H1 (cell line): ENCODE results near the gene GNG12. TPM values are rescaled to one million over a fixed set of nuclear protein-coding genes. Genes with fewer than 3 reads are reported as not detected.

Experiments
- CTCF ChIA-PET: fragments of 300-600 bp; sonication (Branson Sonifier 250); formaldehyde crosslinking; loops from one replicate; lab custom pipeline; 2021; ENCODE audit not compliant: partially characterized antibody; lab: Charles Lee
- POLR2A ChIA-PET: fragments of 300-600 bp; sonication (Branson Sonifier 250); formaldehyde crosslinking; loops from one replicate; lab custom pipeline; 2021; ENCODE audit warnings: inconsistent platforms; ENCODE audit not compliant: partially characterized antibody; lab: Charles Lee
- DNase-seq, 2 experiments: peaks; one replicate each; pipeline versions ENCODE4 v3.0.0 to v3.0.0-alpha.2; 2010 to 2022; ENCODE audit warnings: low spot score in 2 of 2, low read depth in 1 of 2, mixed read lengths in 1 of 2
- FAIRE-seq: peaks from 2 replicates; lab custom pipeline; 2011; peaks lifted over from hg19 to GRCh38; lab: Jason Lieb, UNC
- H2AFZ ChIP-seq: 2 replicates; pipeline ENCODE4 v1.8.1; 2012; ENCODE audit warnings: low read length, inconsistent platforms
- H2AK5ac ChIP-seq: 2 replicates; pipeline ENCODE4 v1.6.1; 2013; ENCODE audit warnings: low read depth, low read length
- H2BK120ac ChIP-seq: replicated peaks from 2 replicates; pipeline ENCODE3; 2013; ENCODE audit warnings: low read depth, low read length, inconsistent platforms
- H2BK12ac ChIP-seq: 2 replicates; pipeline ENCODE4 v1.6.1; 2013; ENCODE audit warnings: low read depth, low read length
- H2BK15ac ChIP-seq: 2 replicates; pipeline ENCODE4 v1.6.1; 2013; ENCODE audit warnings: low read length
- H2BK20ac ChIP-seq: 2 replicates; pipeline ENCODE4 v1.6.1; 2013; ENCODE audit warnings: low read length
- H2BK5ac ChIP-seq: 2 replicates; pipeline ENCODE4 v1.6.1; 2013; ENCODE audit warnings: low read depth, low read length
- H3K14ac ChIP-seq: 2 replicates; pipeline ENCODE4 v1.6.1; 2013; ENCODE audit warnings: inconsistent platforms; ENCODE audit not compliant: insufficient read length
- H3K18ac ChIP-seq: 2 replicates; pipeline ENCODE4 v1.6.1; 2013; ENCODE audit warnings: low read length; ENCODE audit errors: extremely low read depth
- H3K23ac ChIP-seq: 2 replicates; pipeline ENCODE4 v1.6.1; 2013; ENCODE audit warnings: inconsistent platforms; ENCODE audit not compliant: insufficient read length
- H3K23me2 ChIP-seq: 2 replicates; pipeline ENCODE4 v1.6.1; 2013; ENCODE audit warnings: low read depth, low read length
- H3K27ac ChIP-seq: 2 replicates; pipeline ENCODE4 v1.6.1; 2011; ENCODE audit warnings: low read depth, low read length, inconsistent platforms
- H3K27me3 ChIP-seq, 4 experiments: replicated peaks in 1 of 4; 1 replicate in 1 of 4; 2 replicates in 3 of 4; pipeline versions ENCODE4 v1.6.1 to v1.8.1; 2011 to 2013; ENCODE audit warnings: low read length in 3 of 4, mild to moderate bottlenecking in 3 of 4, inconsistent platforms in 2 of 4, mixed read lengths in 2 of 4, moderate library complexity in 1 of 4; ENCODE audit not compliant: control insufficient read depth in 3 of 4, insufficient read depth in 3 of 4; ENCODE audit errors: extremely low read depth in 1 of 4
- H3K36me3 ChIP-seq, 4 experiments: 2 replicates each; pipeline versions ENCODE4 v1.6.1 to v1.8.1; 2011 to 2013; ENCODE audit warnings: mild to moderate bottlenecking in 4 of 4, low read length in 3 of 4, moderate library complexity in 2 of 4, control low read depth in 1 of 4, inconsistent platforms in 1 of 4; ENCODE audit not compliant: insufficient read depth in 4 of 4, control insufficient read depth in 2 of 4
- H3K4ac ChIP-seq: replicated peaks from 2 replicates; pipeline ENCODE3; 2013; ENCODE audit warnings: low read length, low read depth, mixed read lengths, inconsistent platforms; ENCODE audit not compliant: insufficient read length
- H3K4me1 ChIP-seq, 4 experiments: replicated peaks in 1 of 4; 1 replicate in 1 of 4; 2 replicates in 3 of 4; pipeline versions ENCODE4 v1.6.1 to v1.8.1; 2011 to 2013; ENCODE audit warnings: low read length in 3 of 4, inconsistent platforms in 2 of 4, mixed read lengths in 1 of 4; ENCODE audit not compliant: insufficient read depth in 4 of 4, control insufficient read depth in 3 of 4
- H3K4me2 ChIP-seq, 2 experiments: 2 replicates each; pipeline versions ENCODE4 v1.6.1 to v1.8.1; 2011 to 2013; ENCODE audit warnings: low read depth in 2 of 2, low read length in 2 of 2, control low read depth in 1 of 2, inconsistent platforms in 1 of 2, mild to moderate bottlenecking in 1 of 2; ENCODE audit not compliant: insufficient read depth in 1 of 2
- H3K4me3 ChIP-seq, 4 experiments: fragments of 200-600, 300-600 bp in 1 of 4; sonication (generic), shearing (Covaris generic), sonication (Bioruptor Twin) in 1 of 4; 2 replicates each; pipeline versions ENCODE4 v1.5.1 to v1.8.1; 2011 to 2016; ENCODE audit warnings: low read length in 4 of 4, low read depth in 3 of 4, control low read depth in 2 of 4, inconsistent platforms in 2 of 4, mild to moderate bottlenecking in 2 of 4, mixed read lengths in 1 of 4, moderate library complexity in 1 of 4; ENCODE audit not compliant: insufficient read depth in 2 of 4; ENCODE audit errors: extremely low read depth in 1 of 4
- H3K56ac ChIP-seq: replicated peaks from 2 replicates; pipeline ENCODE3; 2013; ENCODE audit warnings: low read depth, mild to moderate bottlenecking, mixed read lengths, low read length, inconsistent platforms; ENCODE audit not compliant: insufficient read length
- H3K79me1 ChIP-seq: 2 replicates; pipeline ENCODE4 v1.6.1; 2013; ENCODE audit warnings: low read depth, low read length, control low read depth
- H3K79me2 ChIP-seq, 2 experiments: 2 replicates each; pipeline versions ENCODE4 v1.6.1 to v1.8.1; 2012 to 2013; ENCODE audit warnings: low read length in 2 of 2, mild to moderate bottlenecking in 2 of 2, inconsistent platforms in 1 of 2; ENCODE audit not compliant: insufficient read depth in 2 of 2, control insufficient read depth in 1 of 2
- H3K9ac ChIP-seq, 4 experiments: replicated peaks in 1 of 4; 1 replicate in 1 of 4; 2 replicates in 3 of 4; pipeline versions ENCODE4 v1.6.1 to v1.8.1; 2011 to 2013; ENCODE audit warnings: low read depth in 3 of 4, low read length in 3 of 4, control low read depth in 2 of 4, mild to moderate bottlenecking in 2 of 4, moderate library complexity in 2 of 4, inconsistent platforms in 1 of 4; ENCODE audit errors: extremely low read depth in 1 of 4
- H3K9me3 ChIP-seq, 2 experiments: 2 replicates each; pipeline versions ENCODE4 v1.6.1 to v1.8.1; 2012 to 2013; ENCODE audit warnings: mild to moderate bottlenecking in 2 of 2, moderate library complexity in 2 of 2, control low read depth in 1 of 2, inconsistent platforms in 1 of 2, low read depth in 1 of 2, low read length in 1 of 2, mixed read lengths in 1 of 2; ENCODE audit not compliant: insufficient read depth in 2 of 2
- H4K20me1 ChIP-seq, 2 experiments: replicated peaks in 1 of 2; 2 replicates each; pipeline versions ENCODE3 to v1.8.1; 2011 to 2013; ENCODE audit warnings: inconsistent platforms in 2 of 2, low read length in 2 of 2, mild to moderate bottlenecking in 1 of 2; ENCODE audit not compliant: insufficient read depth in 2 of 2, control insufficient read depth in 1 of 2
- H4K5ac ChIP-seq: 2 replicates; pipeline ENCODE4 v1.6.1; 2013; ENCODE audit warnings: low read length, low read depth, mixed read lengths, inconsistent platforms; ENCODE audit not compliant: insufficient read length
- H4K8ac ChIP-seq: 2 replicates; pipeline ENCODE4 v1.8.0; 2013; ENCODE audit warnings: mild to moderate bottlenecking, moderate library complexity, low read length, inconsistent platforms; ENCODE audit not compliant: insufficient read depth; ENCODE audit errors: extremely low read depth
- H4K91ac ChIP-seq: replicated peaks from 2 replicates; pipeline ENCODE3; 2013; ENCODE audit warnings: low read length, mixed read lengths, inconsistent platforms; ENCODE audit not compliant: insufficient read length
- KDM1A ChIP-seq: fragments of 200-600, 300-600 bp; sonication (generic); IDR thresholded peaks from 2 replicates; pipeline ENCODE4 v1.7.1; 2016; ENCODE audit warnings: mild to moderate bottlenecking, low read length, borderline replicate concordance
- NRF1 ChIP-seq: IDR thresholded peaks from 2 replicates; pipeline ENCODE4 v1.6.1; 2011; ENCODE audit warnings: mild to moderate bottlenecking, low read depth, low read length, improper control_type of control experiment
- SIN3A ChIP-seq, 2 experiments: IDR thresholded peaks in 1 of 2; conservative IDR thresholded peaks in 1 of 2; 2 replicates each; pipeline ENCODE4 v1.6.1; 2011 to 2012; ENCODE audit warnings: low read length in 2 of 2, improper control_type of control experiment in 1 of 2, low read depth in 1 of 2, mild to moderate bottlenecking in 1 of 2
- WGBS, 2 experiments: shearing (Covaris generic) in 1 of 2; methylation state at CpG; one replicate each; pipeline versions ENCODE4 v1.1.6 to v1.1.7; 2013 to 2015; ENCODE audit warnings: low lambda C conversion rate in 2 of 2, mixed read lengths in 2 of 2, inconsistent platforms in 1 of 2, low coverage in 1 of 2, missing lambda C conversion rate in 1 of 2; ENCODE audit not compliant: insufficient replicate concordance in 2 of 2, insufficient coverage in 1 of 2, insufficient read length in 1 of 2; ENCODE audit errors: extremely low coverage in 1 of 2, missing lambda C conversion rate in 1 of 2; 5-methylcytosine and 5-hydroxymethylcytosine counted together
- polyA plus RNA-seq, 7 experiments: library from polyadenylated mRNA; depleted of rRNA in 3 of 7; stranded (reverse) in 5 of 7; unstranded in 2 of 7; fragments of >200 nt in 5 of 7; fragments of 200-250 nt in 2 of 7; gene quantifications; 1 replicate in 5 of 7; 2 replicates in 1 of 7; 4 replicates in 1 of 7; pipeline versions ENCODE4 v1.2.1 to v1.2.3, GENCODE V29; 2011 to 2013; ENCODE audit warnings: missing spikeins in 2 of 7, mixed read lengths in 2 of 7
- total RNA-seq: library from RNA; stranded (reverse); fragmentation: NEBNext Ultra II Directional; extraction: Animal tissue kit (Norgen Biotek cat#: 25700); gene quantifications from 2 replicates; pipeline ENCODE4 v1.2.1, GENCODE V29; 2021

GNG12 gene
- total and polyA plus RNA-seq, 2 of the 8 experiments (the other 6 are each of a cell fraction or from before 2014, with no cell fraction given) = 11.4 to 35.8 TPM

- ChIA-PET CTCF (interaction anchor here (0.6 to 3.0 kb wide), 6 partner anchors 20 to 154 kb away, joined by 3 to 10 read pairs (median 4); no protein-coding TSS in a partner anchor), POLR2A (no interaction called here)
- no peaks in the 10 kb centered on the region for H3K27me3 ChIP-seq
- H2AK5ac ChIP-seq = no peak overlapping the region
- no peaks in the 10 kb centered on the region; the same call in 1 of the 2 replicates for H3K23me2 ChIP-seq
- WGBS, 2 experiments = 86% methylated on average over 2 of the region's 2 CpGs; no CpG with 5 or more reads in 1 of the 2 experiments
- no peak overlapping the region for H2BK5ac ChIP-seq
- H3K56ac ChIP-seq = no peak overlapping the region
- no peaks in the 10 kb centered on the region for H4K20me1 ChIP-seq
- H2BK120ac ChIP-seq = no peak overlapping the region
- H3K4me2 ChIP-seq = no peak overlapping the region
- H3K4ac ChIP-seq = no peak overlapping the region
- FAIRE-seq (no peak), DNase-seq (no peak)
- no peak overlapping the region for H3K14ac ChIP-seq
- H3K27ac ChIP-seq = no peak overlapping the region
- H3K4me1 ChIP-seq = peaks cover 0 to 5% (median 3%) of the 10 kb centered on the region in 4 experiments; a peak in 3 of 7 replicates
- no peak overlapping the region for H4K8ac ChIP-seq
- H4K5ac ChIP-seq = no peak overlapping the region
- no peak overlapping the region for H2BK20ac ChIP-seq
- H3K18ac ChIP-seq = no peak overlapping the region
- no peak overlapping the region for H3K4me3 ChIP-seq
- no peak overlapping the region for H2AFZ ChIP-seq
- H3K79me2 ChIP-seq = no peaks in the 10 kb centered on the region
- no peaks in the 10 kb centered on the region for H3K79me1 ChIP-seq
- H2BK12ac ChIP-seq = no peak overlapping the region
- H3K36me3 ChIP-seq = no peaks in the 10 kb centered on the region
- H3K23ac ChIP-seq = no peak overlapping the region
- no peaks in the 10 kb centered on the region for H3K9me3 ChIP-seq
- no peak overlapping the region for H3K9ac ChIP-seq
- no peak overlapping the region for H4K91ac ChIP-seq
- no peak overlapping the region for H2BK15ac ChIP-seq
- TF ChIP-seq KDM1A = no peak
- no peak for TF ChIP-seq SIN3A (conservative IDR thresholded peaks at IDR 0.05 in 1 of 2, IDR thresholded peaks at IDR 0.05 in 1 of 2; ENCODE audit: low read depth in 1 of 2, low read length in 2 of 2)
- no peak for TF ChIP-seq NRF1
These were observed 152.8 kb downstream of the GNG12 start for GRCh38 chr1:67680486-67680885.
